Stimulated activated naive CD8-positive, alpha-beta T cell treated with anti-CD3 and anti-CD28 coated beads, Interleukin-15, Interleukin-2, amounts not matched to agents 100 U/mL and 50 U/mL, for 24 hours (primary cell): Measurements from ENCODE around the gene DOCK4.

Source experiments
- ATAC-seq: fragments of 150-1000 bp; cut with Tn5 transposase; one replicate; pipeline ENCODE4 v1.10.0; 2021
- DNase-seq: peaks from one replicate; pipeline ENCODE4 v3.0.0; 2021

Gene DOCK4

GRCh38 chr7:112105584-112106530, 100.3 kb downstream of the DOCK4 start:
- DNase-seq (no peak), ATAC-seq (no peak)

GRCh38 chr7:112104120-112104519, 102.1 kb downstream of the DOCK4 start:
- no peak for DNase-seq
- no peak for ATAC-seq

- ATAC-seq = no peak
- DNase-seq = no peak
Observed at GRCh38 chr7:112103246-112103645, 103.0 kb downstream of the DOCK4 start.

- DNase-seq = no peak
- ATAC-seq = no peak
Observed at GRCh38 chr7:112101201-112101846, 104.9 kb downstream of the DOCK4 start.

- ATAC-seq = no peak
- no peak for DNase-seq
Observed at GRCh38 chr7:112097524-112097923, 108.7 kb downstream of the DOCK4 start.

GRCh38 chr7:112093409-112093808, 112.8 kb downstream of the DOCK4 start:
- ATAC-seq (no peak), DNase-seq (no peak)

GRCh38 chr7:112092709-112093395, 113.3 kb downstream of the DOCK4 start:
- ATAC-seq (no peak), DNase-seq (no peak)

GRCh38 chr7:112092306-112092705, 113.9 kb downstream of the DOCK4 start:
- DNase-seq (no peak), ATAC-seq (no peak)

GRCh38 chr7:112091768-112092167, 114.4 kb downstream of the DOCK4 start:
- no peak for DNase-seq
- ATAC-seq = no peak

GRCh38 chr7:112089551-112089950, 116.6 kb downstream of the DOCK4 start:
- no peak for DNase-seq
- ATAC-seq = no peak

GRCh38 chr7:112088484-112089016, 117.6 kb downstream of the DOCK4 start:
- no peak for DNase-seq
- ATAC-seq = no peak

GRCh38 chr7:112086496-112087254, 119.5 kb downstream of the DOCK4 start:
- no peak for DNase-seq
- ATAC-seq = no peak

- ATAC-seq = peak; percentile 16
Observed at GRCh38 chr7:112084520-112084971, 121.7 kb downstream of the DOCK4 start.

GRCh38 chr7:112083776-112084355, 122.3 kb downstream of the DOCK4 start:
- ATAC-seq (no peak), DNase-seq (no peak)

More at GRCh38 chr7:112084520-112084971, 121.7 kb downstream of the DOCK4 start:
- DNase-seq = no peak

- no peak for DNase-seq
- ATAC-seq = no peak
Observed at GRCh38 chr7:112082306-112082705, 123.9 kb downstream of the DOCK4 start.

- DNase-seq (no peak), ATAC-seq (no peak)
Observed at GRCh38 chr7:112081778-112082177, 124.4 kb downstream of the DOCK4 start.

- ATAC-seq = no peak
Observed at GRCh38 chr7:112080978-112081377, 125.2 kb downstream of the DOCK4 start.

GRCh38 chr7:112080441-112080840, 125.8 kb downstream of the DOCK4 start:
- ATAC-seq (peak; percentile 36), DNase-seq (no peak)

More at GRCh38 chr7:112080978-112081377, 125.2 kb downstream of the DOCK4 start:
- peak; percentile 8 for DNase-seq

- no peak for ATAC-seq
- DNase-seq = no peak
Observed at GRCh38 chr7:112079673-112080072, 126.5 kb downstream of the DOCK4 start.

- ATAC-seq (no peak), DNase-seq (no peak)
Observed at GRCh38 chr7:112079122-112079521, 127.1 kb downstream of the DOCK4 start.

GRCh38 chr7:112076324-112076723, 129.9 kb downstream of the DOCK4 start:
- no peak for DNase-seq
- no peak for ATAC-seq
